Measurements from ENCODE around the gene ARHGEF9. TPM values are rescaled to one million over a fixed set of nuclear protein-coding genes. Genes with fewer than 3 reads are reported as not detected.

The ARHGEF9 gene
- total and polyA plus RNA-seq, 12 donors = 13.8 to 54.4 (median 28.3) TPM

DNA sequence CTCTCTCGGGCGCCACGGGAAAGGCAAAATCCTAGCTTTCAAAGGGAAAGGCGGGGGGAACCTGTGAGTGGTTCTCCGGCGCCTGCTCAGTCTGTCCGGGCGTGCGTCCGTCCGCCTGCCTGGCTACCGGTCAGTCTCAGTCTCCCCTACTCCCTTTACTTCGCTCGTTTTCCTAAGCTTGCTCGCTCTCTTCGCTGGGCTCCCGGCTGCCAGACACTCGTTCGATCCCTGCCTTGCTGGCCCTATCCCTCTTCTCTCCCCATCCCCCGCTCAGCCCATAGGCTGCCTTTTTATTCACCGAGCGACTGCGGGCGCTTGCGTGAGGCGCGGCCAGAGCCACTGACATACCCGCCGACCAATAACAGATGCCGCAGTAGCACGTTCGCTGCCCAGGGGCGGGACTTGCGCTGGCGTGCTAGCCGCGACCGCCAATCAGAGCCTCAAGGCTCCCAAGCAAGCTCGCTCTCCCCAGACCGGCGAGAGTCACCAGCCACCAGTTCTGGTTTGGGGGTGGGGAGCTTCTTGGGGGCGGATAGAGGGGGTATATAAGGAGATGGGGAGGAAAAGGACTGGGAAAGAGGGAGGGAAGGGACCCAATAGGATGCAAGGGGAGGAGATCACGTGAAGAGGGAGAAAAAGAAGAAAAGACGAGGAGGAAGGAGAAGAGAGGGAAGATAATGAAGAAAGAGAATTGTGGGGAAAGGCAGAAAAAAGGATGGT is 30.0 kb downstream of the ARHGEF9 start:
- Histone ChIP-seq H3K27ac (peak overlapping the region in 4 of 5 donors; percentile 37 to 91 (median 74)), H3K27me3 (no peaks in the 10 kb centered on the region), H3K36me3 (replicated peaks in 1 of 2) (no peaks in the 10 kb centered on the region), H3K4me3 (peak overlapping the region in 3 of 4 donors; percentile 37 to 62 (median 56)), H3K9me3 (replicated peaks in 1 of 3) (no peaks in the 10 kb centered on the region), H3K4me1 (replicated peaks in 1 of 2) (peaks cover 0 to 10% of the 10 kb centered on the region in 2 donors)
- 0 to 36% (median 16%) methylated on average over 11 to 44 of the region's 44 CpGs for WGBS, 4 donors
- peak; percentile 72 to 84 for TF ChIP-seq POLR2A (IDR thresholded peaks at IDR 0.05)
- TF ChIP-seq, protein P1, sequence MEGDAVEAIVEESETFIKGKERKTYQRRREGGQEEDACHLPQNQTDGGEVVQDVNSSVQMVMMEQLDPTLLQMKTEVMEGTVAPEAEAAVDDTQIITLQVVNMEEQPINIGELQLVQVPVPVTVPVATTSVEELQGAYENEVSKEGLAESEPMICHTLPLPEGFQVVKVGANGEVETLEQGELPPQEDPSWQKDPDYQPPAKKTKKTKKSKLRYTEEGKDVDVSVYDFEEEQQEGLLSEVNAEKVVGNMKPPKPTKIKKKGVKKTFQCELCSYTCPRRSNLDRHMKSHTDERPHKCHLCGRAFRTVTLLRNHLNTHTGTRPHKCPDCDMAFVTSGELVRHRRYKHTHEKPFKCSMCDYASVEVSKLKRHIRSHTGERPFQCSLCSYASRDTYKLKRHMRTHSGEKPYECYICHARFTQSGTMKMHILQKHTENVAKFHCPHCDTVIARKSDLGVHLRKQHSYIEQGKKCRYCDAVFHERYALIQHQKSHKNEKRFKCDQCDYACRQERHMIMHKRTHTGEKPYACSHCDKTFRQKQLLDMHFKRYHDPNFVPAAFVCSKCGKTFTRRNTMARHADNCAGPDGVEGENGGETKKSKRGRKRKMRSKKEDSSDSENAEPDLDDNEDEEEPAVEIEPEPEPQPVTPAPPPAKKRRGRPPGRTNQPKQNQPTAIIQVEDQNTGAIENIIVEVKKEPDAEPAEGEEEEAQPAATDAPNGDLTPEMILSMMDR (IDR thresholded peaks at IDR 0.05) = no peak
- intact Hi-C loops (cut with DNase I) = no loop called here
- peak; percentile 89 to 97 (median 94) for DNase-seq

DNA sequence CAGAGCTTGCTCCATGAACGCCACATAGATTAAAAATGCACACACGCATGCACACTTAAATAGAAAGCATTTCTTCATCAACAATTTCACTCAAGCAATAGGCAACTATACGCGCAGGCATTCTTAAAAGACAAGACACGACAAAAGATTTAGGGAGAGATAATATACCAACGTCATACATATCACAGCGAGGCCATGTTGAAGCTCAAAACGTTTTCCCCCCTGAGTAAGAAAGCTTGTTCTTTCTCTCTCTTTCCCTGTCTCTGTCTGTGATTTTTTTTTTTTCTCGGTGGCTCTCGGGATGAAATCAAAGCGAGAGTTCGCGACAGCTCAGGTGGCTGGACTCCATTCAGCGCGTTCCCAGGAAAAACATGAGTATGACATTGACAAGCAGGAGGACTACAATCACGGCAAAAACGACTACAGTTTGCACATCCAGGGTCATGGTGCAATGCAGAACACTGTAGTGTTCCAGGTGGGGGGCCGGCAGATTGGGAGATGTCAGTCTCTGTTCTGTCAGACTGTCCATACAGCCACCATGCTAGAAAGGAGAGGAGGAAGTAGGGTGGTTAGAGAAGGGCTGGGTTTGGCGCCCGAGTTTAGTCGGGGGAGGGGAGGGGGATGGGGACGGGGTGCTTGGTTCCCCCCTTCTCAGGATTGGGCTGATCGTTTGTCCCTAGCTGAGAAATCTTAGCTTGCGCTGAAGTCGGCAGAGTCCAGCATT is 30.7 kb downstream of the ARHGEF9 start:
- H3K4me3 ChIP-seq = peak overlapping the region in 3 of 4 donors; percentile 37 to 62 (median 56)
- peaks cover 0 to 10% of the 10 kb centered on the region in 2 donors for H3K4me1 ChIP-seq (replicated peaks in 1 of 2)
- no peak for TF ChIP-seq POLR2A (IDR thresholded peaks at IDR 0.05)
- TF ChIP-seq, protein P1 (IDR thresholded peaks at IDR 0.05) = no peak
- no peaks in the 10 kb centered on the region for H3K36me3 ChIP-seq (replicated peaks in 1 of 2)
- H3K9me3 ChIP-seq (replicated peaks in 1 of 3) = no peaks in the 10 kb centered on the region
- peak in 2 of 7 donors; percentile 15 to 52 for DNase-seq
- 1 to 37% (median 14%) methylated on average over 17 to 25 of the region's 25 CpGs for WGBS, 4 donors
- no peaks in the 10 kb centered on the region for H3K27me3 ChIP-seq
- intact Hi-C loops (cut with DNase I) = no loop called here
- H3K27ac ChIP-seq = peak overlapping the region in 4 of 5 donors; percentile 37 to 91 (median 74)

DNA sequence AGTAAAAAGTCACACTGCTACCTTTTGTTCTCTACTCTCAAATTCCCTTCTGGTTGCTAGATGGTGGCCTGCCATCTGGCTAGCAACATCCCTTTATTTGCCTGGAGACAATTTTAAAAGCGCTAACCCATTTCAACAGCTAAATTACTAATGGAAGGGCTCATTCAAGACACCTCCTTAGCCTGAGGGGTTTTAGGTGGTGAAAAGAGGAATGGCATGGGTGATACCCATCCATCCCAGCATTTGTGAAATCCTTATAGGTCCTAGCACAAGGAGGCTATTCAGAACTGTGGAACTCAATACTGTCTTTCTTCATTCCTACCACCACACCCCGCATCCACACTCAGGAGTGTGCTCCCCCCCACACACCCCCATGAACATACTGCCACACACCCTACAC is 33.5 kb downstream of the ARHGEF9 start:
- Histone ChIP-seq H3K36me3 (replicated peaks in 1 of 2) (no peaks in the 10 kb centered on the region), H3K27me3 (no peaks in the 10 kb centered on the region), H3K9me3 (replicated peaks in 1 of 3) (no peaks in the 10 kb centered on the region), H3K4me3 (no peak overlapping the region), H3K4me1 (replicated peaks in 1 of 2) (peaks cover 0 to 10% of the 10 kb centered on the region in 2 donors), H3K27ac (no peak overlapping the region)
- no peak for DNase-seq
- TF ChIP-seq, protein P1 (IDR thresholded peaks at IDR 0.05) = no peak
- no peak for TF ChIP-seq POLR2A (IDR thresholded peaks at IDR 0.05)
- intact Hi-C loops (cut with DNase I) = no loop called here
- WGBS, 4 donors = 75 to 91% (median 82%) methylated on average over 2 of the region's 2 CpGs

DNA sequence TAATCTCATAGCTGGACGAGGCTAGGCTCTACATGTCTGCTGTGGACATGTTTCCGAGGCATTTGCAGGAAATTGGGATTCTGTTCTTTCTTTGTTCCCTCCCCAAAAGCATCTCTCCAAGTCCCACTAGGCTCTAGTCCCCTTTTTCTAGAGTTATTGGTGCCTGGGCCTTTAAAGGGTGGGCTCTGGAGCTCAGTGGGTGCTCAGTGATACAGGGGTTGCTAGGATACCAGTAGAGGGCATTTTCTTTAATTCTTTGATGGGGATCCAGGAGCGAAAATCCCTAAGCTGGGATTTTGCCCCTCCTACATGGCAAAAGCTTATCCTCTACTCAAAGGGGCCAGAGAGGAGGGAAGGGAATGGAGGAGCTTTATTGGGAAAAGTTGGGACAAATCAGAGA is 34.2 kb downstream of the ARHGEF9 start:
- no peak for DNase-seq
- H3K27ac ChIP-seq = no peak overlapping the region
- no peaks in the 10 kb centered on the region for H3K9me3 ChIP-seq (replicated peaks in 1 of 3)
- H3K4me1 ChIP-seq (replicated peaks in 1 of 2) = peaks cover 0 to 10% of the 10 kb centered on the region in 2 donors
- 54 to 70% (median 57%) methylated on average over 3 of the region's 3 CpGs for WGBS, 4 donors
- no peak overlapping the region for H3K4me3 ChIP-seq
- no peaks in the 10 kb centered on the region for H3K36me3 ChIP-seq (replicated peaks in 1 of 2)
- intact Hi-C loops (cut with DNase I) = no loop called here
- no peak for TF ChIP-seq POLR2A (IDR thresholded peaks at IDR 0.05)
- TF ChIP-seq, protein P1 (IDR thresholded peaks at IDR 0.05) = no peak
- no peaks in the 10 kb centered on the region for H3K27me3 ChIP-seq

All from adrenal gland (tissue), 12 donors.